ENCODE results near the gene POLR2I.
A peak's percentile ranks its signal among the peaks of the same experiment; 100 is the strongest.
"Not testable (repeated sequence)": the region's sequence is repeated elsewhere in the genome, so short reads cannot be mapped to it uniquely, and the experiment has no call there.

Gene POLR2I

GRCh38 chr19:36099166-36099785 lies 15.4 kb downstream of the POLR2I start:
- no peak for DNase-seq

- DNase-seq: peak; percentile 85 to 93
These were observed 17.6 kb downstream of the POLR2I start for GRCh38 chr19:36097036-36097435.

GRCh38 chr19:36093687-36094086 lies 21.0 kb downstream of the POLR2I start:
- peak; percentile 51 to 62 for DNase-seq

GRCh38 chr19:36093146-36093662 lies 21.5 kb downstream of the POLR2I start:
- DNase-seq: no peak

GRCh38 chr19:36092566-36092965 lies 22.1 kb downstream of the POLR2I start:
- no peak for DNase-seq

- DNase-seq: no peak
These were observed 23.6 kb downstream of the POLR2I start for GRCh38 chr19:36090910-36091695.

- DNase-seq: no peak
These were observed 24.8 kb downstream of the POLR2I start for GRCh38 chr19:36089847-36090246.

GRCh38 chr19:36086326-36086725 lies 28.3 kb downstream of the POLR2I start:
- no peak for DNase-seq

- no peak for DNase-seq
These were observed 30.3 kb downstream of the POLR2I start for GRCh38 chr19:36084231-36085009.

- no peak for DNase-seq
These were observed 31.8 kb downstream of the POLR2I start for GRCh38 chr19:36082916-36083315.

- DNase-seq: no peak
These were observed 32.8 kb downstream of the POLR2I start for GRCh38 chr19:36081894-36082293.

GRCh38 chr19:36081385-36081784 lies 33.3 kb downstream of the POLR2I start:
- peak; percentile 72 for DNase-seq

GRCh38 chr19:36079389-36079945 lies 35.2 kb downstream of the POLR2I start:
- no peak for DNase-seq

- no peak for DNase-seq
These were observed 41.4 kb downstream of the POLR2I start for GRCh38 chr19:36073121-36073876.

GRCh38 chr19:36072081-36072480 lies 42.6 kb downstream of the POLR2I start:
- no peak for DNase-seq

- not testable (repeated sequence) for DNase-seq
These were observed 45.7 kb downstream of the POLR2I start for GRCh38 chr19:36068810-36069499.

GRCh38 chr19:36067681-36068080 lies 47.0 kb downstream of the POLR2I start:
- DNase-seq: no peak

GRCh38 chr19:36064826-36065225 lies 49.8 kb downstream of the POLR2I start:
- DNase-seq: no peak

All from hippocampal formation (tissue), 2 donors.